HG03460 (cell line): ENCODE data around the gene SRGAP2.
"Not testable (repeated sequence)": the region's sequence is repeated elsewhere in the genome, so short reads cannot be mapped to it uniquely, and the experiment has no call there.

ENCODE experiments used
- ATAC-seq: cut with Tn5 transposase; IDR thresholded peaks from one replicate; pipeline ENCODE4 v1.9.1; 2021; ENCODE audit not compliant: unreplicated experiment

SRGAP2 gene

GRCh38 chr1:206204871-206205270, 1.5 kb downstream of the SRGAP2 start:
- not testable (repeated sequence) for ATAC-seq

- ATAC-seq: not testable (repeated sequence)
Observed at GRCh38 chr1:206205569-206205968, 2.2 kb downstream of the SRGAP2 start.

GRCh38 chr1:206210802-206211201, 7.5 kb downstream of the SRGAP2 start:
- not testable (repeated sequence) for ATAC-seq

- not testable (repeated sequence) for ATAC-seq
Observed at GRCh38 chr1:206215600-206216392, 12.5 kb downstream of the SRGAP2 start.

- not testable (repeated sequence) for ATAC-seq
Observed at GRCh38 chr1:206218285-206218684, 14.9 kb downstream of the SRGAP2 start.

GRCh38 chr1:206218765-206219164, 15.4 kb downstream of the SRGAP2 start:
- not testable (repeated sequence) for ATAC-seq

- not testable (repeated sequence) for ATAC-seq
Observed at GRCh38 chr1:206219514-206220331, 16.4 kb downstream of the SRGAP2 start.

GRCh38 chr1:206220332-206221000, 17.1 kb downstream of the SRGAP2 start:
- not testable (repeated sequence) for ATAC-seq

- not testable (repeated sequence) for ATAC-seq
Observed at GRCh38 chr1:206221585-206221984, 18.2 kb downstream of the SRGAP2 start.

GRCh38 chr1:206224190-206224776, 20.9 kb downstream of the SRGAP2 start:
- not testable (repeated sequence) for ATAC-seq

- not testable (repeated sequence) for ATAC-seq
Observed at GRCh38 chr1:206225386-206225785, 22.0 kb downstream of the SRGAP2 start.

GRCh38 chr1:206226886-206227285, 23.5 kb downstream of the SRGAP2 start:
- ATAC-seq: not testable (repeated sequence)

GRCh38 chr1:206229286-206229685, 25.9 kb downstream of the SRGAP2 start:
- not testable (repeated sequence) for ATAC-seq

GRCh38 chr1:206231989-206232388, 28.6 kb downstream of the SRGAP2 start:
- not testable (repeated sequence) for ATAC-seq

GRCh38 chr1:206232970-206233645, 29.8 kb downstream of the SRGAP2 start:
- ATAC-seq: not testable (repeated sequence)

GRCh38 chr1:206234189-206234916, 31.0 kb downstream of the SRGAP2 start:
- not testable (repeated sequence) for ATAC-seq

- not testable (repeated sequence) for ATAC-seq
Observed at GRCh38 chr1:206235190-206235589, 31.8 kb downstream of the SRGAP2 start.

- ATAC-seq: peak; percentile 39
Observed at GRCh38 chr1:206240288-206240687, 36.9 kb downstream of the SRGAP2 start.

- ATAC-seq: peak; percentile 100
Observed at GRCh38 chr1:206243335-206243734, 40.0 kb downstream of the SRGAP2 start.

- not testable (repeated sequence) for ATAC-seq
Observed at GRCh38 chr1:206245479-206245878, 42.1 kb downstream of the SRGAP2 start.
